Heart left ventricle (tissue), 16 donors: ENCODE results near the gene PRICKLE1. TPM values are rescaled to one million over a fixed set of nuclear protein-coding genes. Genes with fewer than 3 reads are reported as not detected.

Source experiments
- ATAC-seq, 4 donors: fragments of 200-7000 bp; cut with Tn5 transposase; one replicate each; pipeline ENCODE4 v1.9.1; 2020 to 2022; ENCODE audit warnings: moderate library complexity in 4 of 4, mild to moderate bottlenecking in 3 of 4, moderate number of reproducible peaks in 1 of 4
- DNase-seq, 5 donors: peaks; one replicate each; pipeline ENCODE4 v3.0.0-alpha.2; 2020
- H3K27ac ChIP-seq, 12 donors: fragments of 200-600 bp; sonication (generic) in 4 of 12; one replicate each; pipeline versions ENCODE4 v1.5.0 to v1.8.0; 2016 to 2022; ENCODE audit warnings: mild to moderate bottlenecking in 2 of 12
- H3K27me3 ChIP-seq, 9 donors: fragments of 200-600 bp; sonication (generic) in 2 of 9; one replicate each; pipeline versions ENCODE4 v1.5.1 to v1.8.0; 2016 to 2022; ENCODE audit warnings: mild to moderate bottlenecking in 3 of 9
- H3K36me3 ChIP-seq, 9 donors: fragments of 200-600 bp; sonication (generic) in 2 of 9; one replicate each; pipeline versions ENCODE4 v1.5.0 to v1.8.0; 2018 to 2022; ENCODE audit warnings: mild to moderate bottlenecking in 2 of 9
- H3K4me1 ChIP-seq, 12 donors: fragments of 200-600 bp; sonication (generic) in 4 of 12; one replicate each; pipeline versions ENCODE4 v1.5.0 to v1.8.0; 2016 to 2022; ENCODE audit warnings: mild to moderate bottlenecking in 3 of 12
- H3K4me3 ChIP-seq, 12 donors: fragments of 200-600 bp; sonication (generic) in 4 of 12; one replicate each; pipeline versions ENCODE4 v1.5.0 to v1.8.0; 2017 to 2022; ENCODE audit warnings: mild to moderate bottlenecking in 9 of 12, moderate library complexity in 4 of 12
- H3K9me3 ChIP-seq, 12 donors: fragments of 200-600 bp; sonication (generic) in 4 of 12; one replicate each; pipeline versions ENCODE4 v1.5.0 to v1.8.0; 2016 to 2022; ENCODE audit warnings: mild to moderate bottlenecking in 1 of 12
- POLR2A ChIP-seq, 2 donors: fragments of 450-650 bp; IDR thresholded peaks; one replicate each; pipeline ENCODE4 v1.6.1; 2017; ENCODE audit warnings: antibody characterized with exemption in 2 of 2, mild to moderate bottlenecking in 2 of 2, moderate library complexity in 2 of 2
- WGBS, 4 donors: extraction: QIAGEN DNeasy Blood & Tissue Kit in 2 of 4; methylation state at CpG; one replicate each; pipeline versions ENCODE4 v1.1.5 to v1.1.7; 2013 to 2018; 5-methylcytosine and 5-hydroxymethylcytosine counted together
- intact Hi-C, 10 donors: fragments of 100-400 bp; cut with DNase I; formaldehyde crosslinking; loops; one replicate each; pipeline versions ENCODE4 v1.11.1 to v1.14.2; 2022
- polyA plus RNA-seq, 2 donors: library from polyadenylated mRNA; stranded (reverse); fragments of 200-250 nt; gene quantifications; one replicate each; pipeline ENCODE4 v1.2.3, GENCODE V29; 2013
- total RNA-seq, 9 donors: library from RNA; depleted of rRNA in 2 of 9; stranded (reverse); fragments of >200 nt in 2 of 9; fragmentation: NEBNext Ultra II Directional in 3 of 9; extraction: Animal tissue kit (Norgen Biotek cat#: 25700) in 3 of 9; gene quantifications; one replicate each; pipeline versions ENCODE4 v1.1.0 to v1.2.4, GENCODE V29; 2016 to 2023
- TF ChIP-seq, protein P1 (sequence below), 12 donors: fragments of 200-600 bp; sonication (generic) in 4 of 12; IDR thresholded peaks; one replicate each; pipeline versions ENCODE4 v1.5.0 to v1.8.0; 2018 to 2022; ENCODE audit warnings: antibody characterized with exemption in 12 of 12, mild to moderate bottlenecking in 5 of 12
- donor health status: ischemic (EF 13 %, LVEDD 7.1; RV severe dilation, severe dysfunction).
- donor health status: healthy with polysubstance abuse.
- donor health status: DM: no; HTN: yes; CAD: no.
- donor health status: DM: no; HTN: no; CAD: no.
- donor health status: ischemic (EF 25% LVEDD 6.9; RV normal size, moderate dysfunction).
- donor health status: ischemic (EF 25% LVEDD 5.7; RV mildly dilated, moderate dysfunction).
- donor health status: healthy.
- donor health status: DM: yes; HTN: yes; CAD: no.
- donor health status: ischemic (EF 35%, LVEDD 5.7; RV mildly dilated, moderate dysfunction).
- donor health status: nonischemic (EF 11% LVEDD 7.7; RV severe dilation, severe dysfunction).
- donor health status: DM: yes; HTN: yes; CAD: no.
- donor health status: PGD.
- donor health status: ischemic (EF 29% LVEDD 5.4; RV normal size, mild dysfunction).
- donor health status: nonischemic (EF 23%, LVEDD 6.1; RV moderate dilation, normal function).

PRICKLE1 gene
- total and polyA plus RNA-seq, 11 donors: 3.2 to 39.2 (median 20.7) TPM

DNA sequence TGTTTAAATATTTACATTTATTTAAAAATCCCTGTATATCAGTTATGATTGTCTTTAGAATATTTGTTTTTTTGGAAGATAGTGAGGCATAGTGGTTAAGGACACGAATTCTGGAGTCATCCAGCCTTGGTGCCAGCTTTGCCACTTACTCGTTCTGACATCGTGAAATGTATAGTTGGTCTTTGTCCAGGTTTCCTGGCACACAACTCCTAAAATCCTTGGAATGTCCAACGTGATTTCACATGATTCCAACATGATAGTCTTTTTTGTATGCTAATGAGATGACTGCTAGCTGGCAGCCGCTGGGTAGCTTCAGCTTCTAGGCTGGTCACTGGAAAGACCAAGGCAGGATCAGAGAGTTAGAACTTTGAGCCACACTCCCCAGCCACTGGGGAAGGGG lies 64.8 kb downstream of the PRICKLE1 start:
- intact Hi-C loops: no loop called here
- Histone ChIP-seq H3K9me3 (no peaks in the 10 kb centered on the region), H3K4me1 (no peaks in the 10 kb centered on the region), H3K4me3 (no peak overlapping the region), H3K27me3 (no peaks in the 10 kb centered on the region), H3K27ac (no peak overlapping the region), H3K36me3 (peaks cover 0 to 11% (median 0%) of the 10 kb centered on the region in 9 donors)
- DNase-seq (no peak), ATAC-seq (no peak)
- 67 to 86% (median 77%) methylated on average over 5 of the region's 5 CpGs for WGBS, 4 donors
- TF ChIP-seq, protein P1, sequence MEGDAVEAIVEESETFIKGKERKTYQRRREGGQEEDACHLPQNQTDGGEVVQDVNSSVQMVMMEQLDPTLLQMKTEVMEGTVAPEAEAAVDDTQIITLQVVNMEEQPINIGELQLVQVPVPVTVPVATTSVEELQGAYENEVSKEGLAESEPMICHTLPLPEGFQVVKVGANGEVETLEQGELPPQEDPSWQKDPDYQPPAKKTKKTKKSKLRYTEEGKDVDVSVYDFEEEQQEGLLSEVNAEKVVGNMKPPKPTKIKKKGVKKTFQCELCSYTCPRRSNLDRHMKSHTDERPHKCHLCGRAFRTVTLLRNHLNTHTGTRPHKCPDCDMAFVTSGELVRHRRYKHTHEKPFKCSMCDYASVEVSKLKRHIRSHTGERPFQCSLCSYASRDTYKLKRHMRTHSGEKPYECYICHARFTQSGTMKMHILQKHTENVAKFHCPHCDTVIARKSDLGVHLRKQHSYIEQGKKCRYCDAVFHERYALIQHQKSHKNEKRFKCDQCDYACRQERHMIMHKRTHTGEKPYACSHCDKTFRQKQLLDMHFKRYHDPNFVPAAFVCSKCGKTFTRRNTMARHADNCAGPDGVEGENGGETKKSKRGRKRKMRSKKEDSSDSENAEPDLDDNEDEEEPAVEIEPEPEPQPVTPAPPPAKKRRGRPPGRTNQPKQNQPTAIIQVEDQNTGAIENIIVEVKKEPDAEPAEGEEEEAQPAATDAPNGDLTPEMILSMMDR (IDR thresholded peaks at IDR 0.05): no peak
- no peak for TF ChIP-seq POLR2A (IDR thresholded peaks at IDR 0.05)

DNA sequence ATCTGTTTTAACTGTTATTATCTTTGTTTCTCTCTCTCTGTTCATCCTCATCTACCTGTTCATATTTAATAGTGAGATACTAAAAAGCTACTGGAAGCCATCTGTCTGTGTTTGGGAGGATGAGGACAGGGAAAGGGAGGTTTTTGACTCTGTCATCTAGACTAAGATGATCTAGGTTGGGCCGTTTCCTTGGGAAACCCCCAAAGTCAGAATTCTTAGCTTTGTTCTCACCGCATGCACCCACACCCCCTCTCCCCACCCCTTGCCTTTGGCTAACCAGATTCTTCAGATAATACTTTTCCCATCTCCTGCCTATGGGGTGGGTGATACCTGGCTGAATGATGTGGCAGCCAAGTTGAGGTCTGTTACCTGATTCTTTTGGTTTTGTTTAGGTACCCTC lies 73.0 kb downstream of the PRICKLE1 start:
- no peak for TF ChIP-seq POLR2A (IDR thresholded peaks at IDR 0.05)
- TF ChIP-seq, protein P1 (IDR thresholded peaks at IDR 0.05): no peak
- H3K27ac ChIP-seq: no peak overlapping the region
- H3K36me3 ChIP-seq: peaks cover 0 to 3% (median 0%) of the 10 kb centered on the region in 9 donors
- no peak for ATAC-seq
- intact Hi-C loops: no loop called here
- no peak for DNase-seq
- H3K9me3 ChIP-seq: peaks cover 0 to 13% (median 0%) of the 10 kb centered on the region in 12 donors
- no peak overlapping the region for H3K4me3 ChIP-seq
- no peaks in the 10 kb centered on the region for H3K4me1 ChIP-seq
- WGBS, 4 donors: 65 to 91% (median 78%) methylated on average over 2 of the region's 2 CpGs
- H3K27me3 ChIP-seq: no peaks in the 10 kb centered on the region

DNA sequence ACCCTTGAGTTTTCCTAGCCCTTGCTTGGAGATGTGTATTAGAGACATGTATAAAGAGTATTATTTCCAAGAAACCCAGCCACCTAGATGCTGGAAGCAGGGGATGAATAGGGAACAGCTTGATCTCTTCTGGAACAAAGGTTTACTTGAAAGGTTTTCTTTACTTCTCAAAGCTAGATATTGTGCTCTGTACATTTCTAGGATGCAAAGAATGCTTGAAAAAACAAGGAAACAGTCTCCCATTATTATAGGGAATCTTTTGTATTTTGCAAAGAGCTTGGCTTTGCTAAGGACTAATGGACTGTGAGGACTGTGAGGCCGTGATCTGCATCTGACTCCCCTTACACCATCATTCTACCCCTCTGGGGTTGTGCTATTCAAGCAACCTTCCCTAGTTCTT lies 77.9 kb downstream of the PRICKLE1 start:
- 86 to 91% (median 88%) methylated on average over 1 of the region's 1 CpG for WGBS, 4 donors
- H3K4me3 ChIP-seq: no peak overlapping the region
- H3K27me3 ChIP-seq: no peaks in the 10 kb centered on the region
- no peak for TF ChIP-seq POLR2A (IDR thresholded peaks at IDR 0.05)
- no peak for DNase-seq
- no peak overlapping the region for H3K27ac ChIP-seq
- intact Hi-C loops: no loop called here
- peaks cover 0 to 22% (median 5%) of the 10 kb centered on the region in 12 donors for H3K4me1 ChIP-seq
- no peak for ATAC-seq
- peaks cover 0 to 9% (median 0%) of the 10 kb centered on the region in 12 donors for H3K9me3 ChIP-seq
- no peaks in the 10 kb centered on the region for H3K36me3 ChIP-seq

DNA sequence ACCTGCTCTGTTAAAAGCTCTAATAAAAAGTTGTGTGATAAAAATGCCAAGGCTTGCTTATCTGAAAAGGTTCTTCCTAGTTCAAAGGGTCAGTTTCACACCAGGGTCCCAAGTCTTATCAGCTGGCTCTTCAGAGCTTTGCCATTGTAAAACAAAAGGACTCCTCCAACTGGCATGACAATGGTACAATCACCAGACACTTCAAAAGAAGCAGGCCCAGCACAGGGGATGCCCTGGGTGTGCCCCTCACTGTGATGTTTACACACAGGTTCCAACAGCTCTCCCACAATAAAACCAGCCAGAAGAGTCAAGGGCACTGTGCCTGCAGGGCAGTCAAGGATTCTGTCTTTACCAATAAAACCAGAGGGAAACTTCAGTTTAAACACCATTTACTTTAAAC lies 78.7 kb downstream of the PRICKLE1 start:
- peaks cover 0 to under 1% (median 0%) of the 10 kb centered on the region in 12 donors for H3K9me3 ChIP-seq
- ATAC-seq: peak in 1 of 4 donors; percentile 31

More for the DNA sequence above, 78.7 kb downstream of the PRICKLE1 start:
- H3K27me3 ChIP-seq: no peaks in the 10 kb centered on the region
- no peak for DNase-seq
- no peak overlapping the region for H3K27ac ChIP-seq
- H3K4me3 ChIP-seq: no peak overlapping the region
- no peaks in the 10 kb centered on the region for H3K36me3 ChIP-seq
- intact Hi-C loops: no loop called here
- TF ChIP-seq, protein P1 (IDR thresholded peaks at IDR 0.05): no peak
- TF ChIP-seq POLR2A (IDR thresholded peaks at IDR 0.05): no peak
- H3K4me1 ChIP-seq: peaks cover 0 to 22% (median 5%) of the 10 kb centered on the region in 12 donors
